ENCODE results near the gene RPS21.
"Not testable (repeated sequence)": the region's sequence is repeated elsewhere in the genome, so short reads cannot be mapped to it uniquely, and the experiment has no call there.

RPS21 gene

DNA sequence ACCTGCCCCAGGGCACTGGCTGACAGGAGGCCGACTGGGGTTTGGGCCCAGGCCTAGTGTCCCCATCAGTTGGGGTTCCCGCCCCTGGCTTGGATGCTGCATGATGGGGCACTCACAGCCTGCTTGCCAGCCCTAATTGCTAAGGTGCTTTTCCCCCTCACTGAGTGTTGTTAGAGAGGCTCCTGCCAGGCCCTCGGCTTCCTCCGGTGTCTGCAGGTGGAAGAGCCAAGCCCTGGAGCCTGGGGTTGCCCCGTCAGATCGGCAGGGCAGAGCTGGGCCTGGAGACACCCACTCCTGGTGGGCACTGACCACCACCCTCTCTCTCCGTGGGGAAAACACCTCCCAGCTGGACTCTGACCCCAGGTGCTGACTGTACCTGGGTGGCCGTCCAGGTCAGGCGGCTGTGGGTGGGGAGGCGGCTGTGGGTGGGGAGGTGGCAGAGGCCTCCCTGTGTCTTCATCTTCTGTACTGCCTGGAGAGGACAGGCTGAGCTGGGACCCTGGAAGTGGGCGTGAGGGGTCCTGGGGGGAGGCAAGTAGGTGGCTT is 26.2 kb downstream of the RPS21 start:
- no peak for DNase-seq

DNA sequence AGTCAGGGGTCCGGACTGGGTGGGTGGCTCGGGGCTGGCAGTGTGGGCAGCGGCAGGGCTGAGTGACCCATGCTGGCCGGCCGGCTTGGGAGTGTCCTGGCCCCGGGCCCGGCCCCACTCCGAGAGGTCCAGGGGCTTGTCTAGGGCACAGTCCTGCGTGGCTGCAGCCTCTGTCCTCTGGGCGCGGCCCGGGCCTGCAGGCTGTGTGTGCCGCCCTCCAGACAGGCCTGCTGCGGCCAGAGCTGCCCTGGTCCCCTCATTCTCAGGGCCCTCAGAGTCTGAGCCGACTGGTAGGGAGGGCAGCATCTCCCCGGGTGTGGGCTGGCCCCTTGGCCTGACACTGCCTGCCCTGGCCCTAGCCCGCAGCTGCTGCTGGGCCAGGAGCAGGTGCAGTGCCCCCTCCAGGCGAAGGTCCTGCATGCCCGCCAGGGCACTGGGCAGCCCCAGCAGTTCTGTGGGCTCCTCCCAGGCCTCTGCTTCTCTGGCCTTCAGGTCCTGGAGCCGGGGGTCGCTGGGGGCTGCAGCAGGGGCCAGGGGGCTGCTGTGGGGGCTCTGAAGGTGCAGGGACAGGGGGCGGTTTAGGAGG is 27.1 kb downstream of the RPS21 start:
- peak; percentile 36 for DNase-seq

DNA sequence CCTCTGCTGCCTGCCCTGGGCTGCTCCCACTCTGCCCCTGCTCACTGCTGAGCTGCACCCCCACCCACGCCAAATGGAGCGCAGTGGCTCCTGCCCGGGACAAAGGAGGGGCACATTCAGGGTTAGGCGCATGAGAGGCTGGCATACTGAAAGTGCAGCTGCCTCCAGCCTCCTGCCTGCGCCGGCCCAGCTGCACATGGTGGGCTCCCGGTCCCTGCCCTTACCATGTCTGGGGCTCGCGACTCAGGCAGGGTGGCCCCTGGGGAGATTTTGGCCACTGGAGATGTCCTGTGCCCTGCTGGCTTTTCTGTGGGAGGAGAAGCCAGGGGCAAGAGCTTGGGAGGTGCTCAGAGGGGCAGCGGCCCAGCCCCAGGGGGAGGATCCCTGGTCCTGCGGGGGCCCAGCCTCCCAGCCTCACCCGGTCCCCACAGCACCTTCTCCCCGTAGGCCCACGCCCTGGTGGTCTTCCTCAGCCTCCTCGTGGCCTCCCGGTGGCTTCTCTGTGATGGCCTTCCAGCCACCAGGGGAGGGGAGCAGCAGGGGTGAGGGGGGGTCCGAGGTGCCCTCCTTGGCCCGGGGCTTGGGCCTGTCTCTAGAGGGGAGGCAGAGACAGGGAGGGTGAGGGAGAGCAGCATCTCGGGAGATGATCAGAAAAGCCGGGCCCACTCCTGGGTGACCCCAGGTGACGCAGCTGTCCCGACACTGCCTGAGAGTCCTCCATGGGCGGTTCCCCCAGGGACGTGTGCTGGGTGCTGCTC is 28.6 kb downstream of the RPS21 start:
- DNase-seq = no peak

DNA sequence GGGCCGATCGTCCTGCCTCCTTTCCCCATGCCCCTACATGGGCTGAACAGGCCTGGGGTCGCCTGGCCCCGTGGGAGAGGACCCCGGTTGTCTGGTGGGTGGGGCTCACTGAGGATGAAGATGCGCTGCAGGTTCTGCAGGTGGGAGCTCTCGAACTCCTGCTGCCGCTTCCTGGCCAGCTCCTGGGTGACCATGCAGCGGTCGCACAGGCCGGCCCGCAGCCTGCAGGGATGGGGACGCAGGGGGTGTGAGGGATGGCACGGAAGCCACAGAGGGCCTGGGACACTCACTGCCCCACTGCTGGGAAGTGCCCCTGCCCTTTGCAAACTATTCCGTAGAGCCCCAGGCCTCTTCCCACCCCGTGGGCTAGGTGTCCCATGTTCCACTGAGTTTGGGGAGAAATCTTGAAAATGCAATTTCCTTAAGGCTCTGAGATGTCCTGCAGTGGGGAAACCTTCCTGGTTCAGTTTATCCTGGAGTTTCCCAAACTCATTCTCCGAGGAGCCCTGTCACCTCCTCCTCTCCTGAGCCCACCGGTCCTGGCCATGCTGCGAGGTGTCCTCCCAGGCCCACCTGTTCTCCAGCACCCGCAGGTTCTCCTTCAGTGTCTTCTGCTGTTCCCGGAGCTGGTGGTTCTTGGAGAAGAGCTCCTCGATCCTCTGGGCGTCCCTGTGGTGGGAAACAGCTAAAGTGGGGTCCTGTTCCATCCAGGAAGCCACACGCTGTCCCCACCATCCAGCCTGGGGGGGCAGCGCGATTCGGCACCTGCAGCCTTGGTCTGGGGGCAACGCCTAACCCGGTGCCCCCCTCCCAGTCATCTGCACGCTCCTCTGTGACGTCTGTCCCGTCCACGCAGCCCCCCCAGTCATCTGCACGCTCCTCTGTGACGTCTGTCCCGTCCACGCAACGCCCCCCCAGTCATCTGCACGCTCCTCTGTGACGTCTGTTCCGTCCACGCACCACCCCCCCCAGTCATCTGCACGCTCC is 30.0 kb downstream of the RPS21 start:
- no peak for DNase-seq

DNA sequence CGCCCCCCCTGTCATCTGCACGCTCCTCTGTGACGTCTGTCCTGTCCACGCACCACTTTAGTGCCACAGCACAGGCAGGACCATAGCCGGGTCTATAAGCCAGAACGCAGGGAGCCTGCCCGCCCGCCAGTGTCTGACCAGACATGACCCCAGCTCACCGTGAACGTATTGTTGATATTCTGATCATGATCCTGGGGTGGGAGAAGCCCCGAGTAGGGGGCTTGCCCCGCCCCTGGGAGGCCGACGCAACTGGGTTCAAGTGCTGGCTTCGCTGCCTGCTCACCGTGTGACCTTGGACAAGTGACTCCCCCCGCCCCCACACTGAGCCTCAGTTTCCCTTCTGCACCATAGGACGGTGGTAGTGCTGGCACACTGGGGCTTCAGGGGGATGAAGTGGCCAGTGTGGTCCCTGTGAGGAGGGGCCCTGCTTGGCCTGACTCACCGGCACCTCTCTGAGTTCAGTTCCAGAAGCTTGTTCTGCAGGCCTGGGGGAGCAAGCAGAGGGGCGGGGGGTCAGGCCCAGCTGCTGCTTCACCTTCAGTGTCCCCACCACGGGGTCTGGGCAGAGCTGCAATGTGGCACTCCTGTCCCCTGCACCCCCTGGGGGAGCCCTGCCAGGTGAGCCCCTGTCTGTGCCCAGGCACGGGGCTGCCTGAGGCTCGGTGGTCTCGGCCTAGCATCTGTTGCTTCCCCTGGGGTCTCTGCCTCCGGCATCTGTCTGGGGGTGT is 31.2 kb downstream of the RPS21 start:
- DNase-seq = no peak

DNA sequence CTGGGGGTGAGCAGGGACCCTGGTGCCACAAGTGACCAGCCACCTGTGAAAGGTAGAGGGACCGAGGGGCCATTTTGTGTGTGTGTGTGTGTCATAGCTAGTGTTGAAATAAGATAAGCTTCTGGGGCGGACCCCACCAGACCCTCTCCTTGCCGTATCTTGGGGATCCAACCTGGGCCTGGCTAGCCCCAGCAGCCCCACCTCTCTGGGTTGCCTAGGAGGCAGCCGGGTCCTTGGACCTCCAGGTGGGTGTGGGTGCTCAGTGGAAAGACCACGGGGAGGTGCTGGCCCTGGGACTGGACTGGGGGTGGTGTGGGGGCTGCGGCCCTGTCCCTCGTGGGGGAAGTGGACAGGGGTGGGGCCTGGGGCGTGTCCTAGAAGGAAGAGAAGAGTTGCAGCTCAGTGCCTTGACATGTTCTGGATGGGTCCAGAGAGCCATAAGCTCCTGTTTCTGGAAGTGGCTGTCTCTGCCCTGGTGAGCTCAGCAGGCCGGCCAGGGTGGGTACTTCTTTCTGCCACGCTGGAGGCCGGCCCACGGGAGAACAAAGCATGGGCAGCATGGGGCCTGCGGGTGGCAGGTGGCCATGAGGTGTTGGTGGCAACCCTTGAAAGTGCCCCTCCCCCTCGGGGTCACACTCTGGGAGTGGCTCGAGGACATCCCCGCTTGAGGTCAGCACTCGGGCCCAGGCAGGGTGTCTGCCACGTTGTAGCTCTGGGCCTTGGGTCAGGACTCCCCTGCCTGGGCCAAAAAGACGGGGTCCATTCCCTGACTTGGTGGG is 32.0 kb downstream of the RPS21 start:
- DNase-seq = no peak

DNA sequence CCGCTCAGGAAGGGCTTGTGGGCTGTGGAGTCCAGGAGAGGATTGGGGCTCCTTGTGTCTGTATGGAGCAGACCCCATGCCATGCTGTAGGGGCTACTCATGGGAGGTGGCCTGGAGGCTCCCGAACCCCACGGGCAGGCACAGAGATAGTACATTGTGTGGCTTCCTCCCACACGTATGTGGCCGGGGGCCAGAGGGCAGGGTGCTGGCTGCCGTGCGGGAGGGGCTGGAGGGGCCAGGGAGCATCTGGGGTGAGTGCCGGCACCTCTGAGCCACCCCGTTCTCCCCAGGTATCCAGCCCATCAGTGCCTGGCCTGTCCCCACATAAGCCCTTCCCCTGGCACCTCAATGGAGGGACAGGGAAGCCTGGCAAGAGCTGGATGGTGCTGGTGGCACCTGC is 32.9 kb downstream of the RPS21 start:
- no peak for DNase-seq

DNA sequence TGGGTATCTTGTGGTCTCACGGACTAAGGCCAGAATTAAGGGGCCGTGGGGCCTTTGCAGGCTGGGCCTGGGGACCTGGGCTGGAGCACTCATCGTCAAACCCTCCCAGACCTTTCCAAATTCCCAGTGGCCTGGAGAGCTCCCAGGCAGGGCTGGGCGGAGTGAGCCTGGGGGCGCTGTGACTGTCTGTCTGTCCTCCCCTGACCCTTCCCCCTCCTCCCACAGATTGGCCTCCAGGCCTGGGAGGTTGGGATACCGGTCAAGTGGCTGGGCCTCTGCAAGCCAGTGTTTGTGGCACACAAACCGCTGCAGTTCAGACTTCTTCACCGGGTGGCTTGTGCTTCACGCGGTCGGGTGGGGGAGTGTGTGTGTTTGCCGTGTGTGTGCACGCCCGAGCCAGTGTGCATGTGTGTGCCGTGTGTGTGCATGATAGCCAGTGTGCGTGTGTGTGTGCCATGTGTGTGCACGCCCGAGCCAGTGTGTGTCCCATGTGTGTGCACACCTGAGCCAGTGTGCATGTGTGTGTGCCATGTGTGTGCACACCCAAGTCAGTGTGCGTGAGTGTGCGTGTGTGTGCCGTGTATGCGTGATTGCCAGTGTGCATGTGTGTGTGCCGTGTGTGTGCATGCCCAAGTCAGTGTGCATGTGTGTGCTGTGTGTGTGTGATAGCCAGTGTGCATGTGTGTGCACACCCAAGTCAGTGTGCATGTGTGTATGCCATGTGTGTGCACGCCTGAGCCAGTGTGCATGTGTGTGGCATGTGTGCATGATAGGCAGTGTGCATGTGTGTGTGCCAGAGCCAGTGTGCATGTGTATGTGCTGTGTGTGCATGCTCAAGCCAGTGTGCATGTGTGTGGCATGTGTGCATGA is 34.2 kb downstream of the RPS21 start:
- DNase-seq = no peak

DNA sequence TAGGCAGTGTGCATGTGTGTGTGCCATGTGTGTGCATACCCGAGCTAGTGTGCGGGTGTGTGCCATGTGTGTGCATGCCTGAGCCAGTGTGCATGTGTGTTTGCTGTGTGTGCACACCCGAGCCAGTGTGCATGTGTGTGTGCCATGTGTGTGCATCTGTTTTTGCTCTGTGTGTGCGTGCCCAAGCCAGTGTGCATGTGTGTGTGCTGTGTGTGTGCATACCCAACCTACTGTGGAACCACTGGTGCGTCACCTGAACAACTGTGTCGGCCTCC is 34.8 kb downstream of the RPS21 start:
- DNase-seq = no peak

DNA sequence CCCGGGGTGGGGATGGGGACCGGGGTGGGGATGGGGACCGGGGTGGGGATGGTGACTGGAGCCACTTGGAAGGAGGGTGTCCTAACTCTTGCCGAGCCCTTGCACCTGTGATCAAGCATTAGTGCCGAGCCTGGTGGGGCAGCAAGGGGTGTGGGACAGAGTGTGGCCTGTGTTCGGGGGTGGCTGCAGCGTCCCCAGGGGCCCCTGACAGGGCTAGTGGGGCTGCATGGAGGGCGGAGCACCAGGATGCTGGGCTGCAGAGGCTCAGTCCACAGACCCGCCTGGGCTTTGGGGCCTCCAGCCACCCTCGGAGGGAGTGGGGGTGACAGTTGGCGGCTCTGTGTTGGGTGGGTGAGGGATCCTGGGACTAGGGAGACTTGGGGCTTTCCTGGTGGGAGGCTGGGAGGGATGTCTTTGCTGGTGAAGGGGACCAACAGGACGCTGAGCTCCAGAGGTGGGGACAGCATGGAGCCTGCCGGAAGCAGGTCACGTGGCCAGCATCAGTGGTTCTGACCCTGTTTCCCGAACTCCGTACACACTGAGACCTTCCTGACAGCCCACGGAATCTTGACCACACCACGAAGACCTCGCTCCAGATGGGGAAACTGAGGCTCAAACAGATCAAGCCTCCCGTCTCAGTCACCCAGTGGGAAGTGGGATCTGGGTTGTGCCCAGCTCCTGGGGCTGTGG is 35.9 kb downstream of the RPS21 start:
- no peak for DNase-seq

DNA sequence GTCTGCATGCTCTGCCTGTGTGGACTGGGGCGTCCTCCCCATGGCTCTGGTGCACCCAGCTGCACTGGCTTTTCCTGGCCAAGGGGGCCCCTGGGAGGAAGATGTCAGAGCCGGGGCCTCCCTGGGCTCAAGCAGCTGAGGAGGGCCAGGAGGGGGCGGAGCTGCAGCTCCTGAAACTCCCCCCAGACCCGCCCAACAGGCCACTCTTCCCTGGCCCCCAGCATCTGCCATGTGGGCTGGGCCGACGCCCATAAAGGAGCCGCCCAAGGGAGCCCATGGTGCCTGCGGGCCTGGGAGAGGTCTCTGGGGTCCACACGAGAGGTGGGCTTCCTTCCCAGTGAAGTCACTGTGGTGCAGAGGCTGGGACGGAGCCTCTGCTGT is 36.4 kb downstream of the RPS21 start:
- no peak for DNase-seq

DNA sequence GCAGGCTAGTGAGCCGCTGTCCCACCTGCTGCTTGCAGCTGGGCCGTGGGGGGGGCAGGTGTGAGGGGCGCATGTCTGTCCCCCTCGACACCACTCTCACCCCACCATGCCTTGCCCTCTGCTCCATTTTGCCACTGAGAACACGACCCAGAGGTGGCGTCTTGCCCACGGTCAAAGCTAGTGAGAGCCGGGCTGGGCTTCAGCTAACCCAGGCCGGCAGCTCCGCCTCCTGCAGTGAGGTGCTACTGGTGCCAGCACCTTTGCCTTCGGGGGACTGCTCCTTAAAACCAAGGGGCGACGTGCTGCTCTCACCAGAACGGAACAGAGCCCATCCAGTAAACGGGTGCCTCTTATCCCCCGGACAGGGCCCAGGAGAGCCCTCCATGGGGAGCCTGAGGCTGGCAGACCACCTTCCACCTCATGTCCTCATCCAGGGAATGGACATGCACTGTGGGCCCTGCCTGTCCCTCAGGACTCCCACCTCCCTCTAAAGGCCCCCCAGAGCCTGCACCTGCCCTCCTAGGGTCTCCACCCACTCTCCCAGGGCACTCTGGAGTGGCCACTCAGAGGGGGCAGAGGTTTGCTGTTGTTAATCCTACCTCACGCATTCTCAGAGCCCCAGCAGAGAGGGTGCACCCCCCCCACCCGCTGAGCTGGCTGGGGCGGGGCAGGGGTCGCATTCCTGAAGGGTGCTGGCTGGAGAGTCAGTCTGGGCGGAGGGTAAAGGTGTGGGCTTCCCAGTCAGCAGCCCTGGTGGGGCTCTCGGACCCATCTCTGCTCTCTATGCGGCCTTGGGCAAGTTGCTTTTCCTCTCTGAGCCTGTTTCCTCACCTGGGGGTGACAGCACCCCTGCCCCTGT is 37.6 kb downstream of the RPS21 start:
- no peak for DNase-seq

DNA sequence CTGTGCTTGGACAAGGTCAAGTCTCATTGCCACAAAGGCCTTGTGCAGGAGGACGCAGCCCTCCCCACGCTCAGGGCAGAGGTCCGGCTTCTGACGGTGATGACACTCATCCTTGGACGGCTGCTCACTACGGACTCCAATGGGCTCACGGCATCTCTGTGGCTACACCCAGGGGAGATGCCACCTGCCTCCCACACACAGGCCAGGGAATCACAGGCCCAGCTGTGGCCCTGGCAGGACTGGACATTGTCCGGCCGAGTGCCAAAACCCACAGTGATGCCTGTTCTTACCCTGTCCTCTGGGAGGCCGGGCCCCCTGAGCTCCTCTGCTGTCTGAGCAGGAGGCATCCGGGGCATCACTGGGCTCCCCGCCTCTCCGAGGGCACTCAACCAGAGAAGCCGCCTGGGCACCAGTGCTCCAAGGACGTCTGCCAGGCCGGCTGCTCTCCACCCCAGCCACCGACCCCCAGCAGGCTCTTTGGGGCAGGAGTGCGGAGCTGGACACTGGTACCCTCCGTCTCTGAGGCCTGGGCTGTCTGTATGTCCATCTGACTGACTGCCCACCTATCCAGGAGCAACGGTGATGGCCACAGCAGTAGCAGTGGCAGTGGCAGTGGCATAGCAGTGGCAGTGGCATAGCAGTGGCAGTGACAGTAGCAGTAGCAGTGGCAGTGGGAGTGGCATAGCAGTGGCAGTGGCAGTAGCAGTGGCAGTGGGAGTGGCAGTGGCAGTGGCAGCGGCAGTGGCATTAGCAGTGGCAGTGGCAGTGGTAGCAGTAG is 38.6 kb downstream of the RPS21 start:
- DNase-seq = no peak

DNA sequence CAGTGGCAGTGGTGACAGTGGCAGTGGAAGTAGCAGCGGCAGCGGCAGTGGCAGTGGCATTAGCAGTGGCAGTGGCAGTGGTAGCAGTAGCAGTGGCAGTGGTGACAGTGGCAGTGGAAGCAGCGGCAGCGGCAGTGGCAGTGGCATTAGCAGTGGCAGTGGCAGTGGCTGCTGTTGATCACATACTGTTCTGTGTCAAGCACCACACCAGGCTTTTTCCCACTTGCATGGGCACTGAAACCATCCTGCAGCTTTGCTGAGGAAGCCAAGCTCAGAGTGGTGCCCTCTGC is 39.1 kb downstream of the RPS21 start:
- not testable (repeated sequence) for DNase-seq

DNA sequence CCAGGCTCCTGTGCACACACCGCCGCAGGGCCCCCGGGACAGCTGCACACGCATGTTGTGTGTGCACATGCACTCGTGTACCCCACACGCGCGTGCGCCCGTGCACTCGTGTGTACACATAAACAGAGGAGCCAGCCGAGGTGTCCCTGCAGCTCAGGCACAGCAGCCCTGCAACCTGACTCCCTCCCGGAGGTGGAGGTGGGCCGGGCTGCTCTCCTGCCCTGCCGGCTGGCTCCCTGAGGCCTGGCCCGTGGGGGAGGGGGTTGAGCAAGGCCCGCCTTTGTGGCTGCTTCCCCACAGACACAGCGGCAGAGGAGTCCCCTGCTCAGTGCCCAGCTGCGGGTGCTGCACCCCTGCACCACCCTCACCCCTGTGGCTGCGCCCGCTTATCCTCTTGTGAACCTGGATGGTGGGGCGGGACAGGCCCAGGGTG is 39.8 kb downstream of the RPS21 start:
- DNase-seq = no peak

DNA sequence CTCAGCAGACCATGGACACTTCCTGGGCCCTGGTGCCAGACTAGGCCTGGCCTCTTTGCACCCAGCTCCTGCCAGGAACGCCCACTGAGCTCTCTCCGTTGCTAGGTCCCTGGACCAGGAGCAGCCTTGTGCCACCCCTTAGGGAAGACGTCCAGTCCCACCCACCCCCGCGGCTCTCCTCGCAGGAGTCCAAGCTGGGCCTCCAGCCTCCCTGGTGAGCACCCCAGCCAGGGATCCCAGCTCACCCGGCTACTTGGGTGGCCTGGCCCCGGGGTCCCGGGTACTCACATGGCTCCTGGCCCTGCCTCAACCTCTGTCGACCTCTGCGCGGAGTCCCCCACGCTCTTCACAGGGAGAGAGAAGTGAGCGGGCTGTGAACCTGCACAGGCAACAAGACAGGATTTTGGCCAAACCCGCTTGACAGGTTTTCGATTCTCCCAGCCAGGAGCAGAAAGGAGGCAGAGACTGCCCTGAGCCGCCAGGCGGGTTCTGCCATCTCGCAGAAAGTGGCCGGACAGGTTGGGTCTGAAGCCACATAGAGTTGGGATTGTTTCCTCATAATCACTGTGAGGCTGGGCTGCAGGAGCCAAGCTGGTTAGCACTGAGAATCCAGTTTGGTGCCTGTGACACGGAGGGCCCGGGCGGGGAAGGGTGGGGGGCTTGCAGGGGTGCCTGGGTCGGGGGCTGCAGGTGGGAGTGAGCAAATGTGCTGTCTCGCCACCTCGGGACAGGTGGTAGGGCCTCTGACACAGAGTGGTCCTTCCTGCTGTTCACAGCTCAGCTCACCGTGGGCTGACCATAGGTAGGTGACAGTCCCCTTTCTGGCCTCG is 40.5 kb downstream of the RPS21 start, which contains the start of gene RBBP8NL:
Gene RBBP8NL, minus strand, starts transcription at position 368 of the 830 bp plus-strand sequence. CDS start 7,892 bp downstream, outside the sequence.
- DNase-seq = peak; percentile 23

DNA sequence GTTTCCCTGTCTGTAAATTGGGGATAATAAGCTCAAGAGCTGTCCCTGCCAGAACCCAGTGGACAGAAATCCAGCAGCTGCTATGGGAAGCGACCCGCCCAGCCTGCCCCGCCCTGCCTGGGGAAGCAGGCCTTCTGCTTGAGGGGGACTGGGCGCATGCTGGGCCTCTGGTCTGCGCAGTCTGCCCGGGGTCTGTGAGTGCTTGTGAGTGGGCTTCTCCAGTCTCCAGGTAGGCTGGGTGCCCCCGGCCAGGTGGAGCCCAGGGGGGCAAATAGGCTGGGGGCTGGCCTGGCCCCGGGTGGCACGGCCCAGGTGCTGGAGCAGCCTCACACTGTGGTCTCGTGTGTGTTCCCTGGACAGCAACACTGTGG is 41.1 kb downstream of the RPS21 start:
- no peak for DNase-seq
